IMR-90 (cell line): ENCODE measurements around the gene IL21R. TPM values are rescaled to one million over a fixed set of nuclear protein-coding genes. Genes with fewer than 3 reads are reported as not detected.
A peak's percentile ranks its signal among the peaks of the same experiment; 100 is the strongest.

Source experiments
- ATAC-seq: fragments of 200-7000 bp; cut with Tn5 transposase; 2 replicates; pipeline ENCODE4 v1.9.1; 2020; ENCODE audit warnings: low read depth, mild to moderate bottlenecking, moderate library complexity
- BruUV-seq: library from RNA; stranded (reverse); fragments of 400-500 nt; replicated peaks from 2 replicates; lab custom pipeline; 2021; lab: Mats Ljungman, UMichigan
- CTCF ChIA-PET: fragments of 300-600 bp; formaldehyde crosslinking; extraction: SDS; loops from one replicate; lab custom pipeline; 2021; ENCODE audit warnings: antibody characterized with exemption; lab: Yijun Ruan, JAX
- POLR2A ChIA-PET: fragments of 300-600 bp; sonication (Branson Sonifier 250); formaldehyde crosslinking; loops from one replicate; lab custom pipeline; 2022; ENCODE audit warnings: antibody characterized with exemption; ENCODE audit not compliant: unreplicated experiment; lab: Charles Lee
- DNase-seq: peaks from one replicate; pipeline ENCODE4 v3.0.0; 2013
- H2AFZ ChIP-seq: replicated peaks from 2 replicates; pipeline ENCODE3; 2013; ENCODE audit warnings: low read length, mild to moderate bottlenecking; ENCODE audit not compliant: poor library complexity
- H2AK5ac ChIP-seq: 2 replicates; pipeline ENCODE4 v1.6.1; 2013; ENCODE audit warnings: low read depth, low read length, inconsistent platforms
- H2AK9ac ChIP-seq: replicated peaks from 2 replicates; pipeline ENCODE3; 2013; ENCODE audit warnings: mild to moderate bottlenecking, low read depth, low read length, moderate library complexity; ENCODE audit not compliant: poor library complexity
- H2BK120ac ChIP-seq: 2 replicates; pipeline ENCODE4 v1.6.1; 2013; ENCODE audit warnings: low read depth, low read length, inconsistent platforms
- H2BK15ac ChIP-seq: 3 replicates; pipeline ENCODE4 v1.6.1; 2013; ENCODE audit warnings: low read depth, low read length, inconsistent platforms
- H2BK20ac ChIP-seq: 2 replicates; pipeline ENCODE4 v1.6.1; 2013; ENCODE audit warnings: low read depth, mild to moderate bottlenecking, inconsistent platforms, low read length, moderate library complexity
- H2BK5ac ChIP-seq: 2 replicates; pipeline ENCODE4 v1.6.1; 2013; ENCODE audit warnings: mild to moderate bottlenecking, low read depth, low read length, inconsistent platforms; ENCODE audit not compliant: poor library complexity, severe bottlenecking
- H3K14ac ChIP-seq: replicated peaks from 2 replicates; pipeline ENCODE4 v1.6.1; 2013; ENCODE audit warnings: low read depth, low read length, inconsistent platforms
- H3K18ac ChIP-seq: 2 replicates; pipeline ENCODE4 v1.6.1; 2013; ENCODE audit warnings: low read depth, low read length, control low read depth
- H3K23ac ChIP-seq: 2 replicates; pipeline ENCODE4 v1.6.1; 2013; ENCODE audit warnings: low read depth, low read length, inconsistent platforms
- H3K27ac ChIP-seq: 2 replicates; pipeline ENCODE4 v1.5.1; 2013; ENCODE audit warnings: mild to moderate bottlenecking, control low read depth, low read length; ENCODE audit not compliant: insufficient read depth
- H3K27me3 ChIP-seq: 2 replicates; pipeline ENCODE4 v1.6.1; 2013; ENCODE audit warnings: low read length; ENCODE audit not compliant: control insufficient read depth, insufficient read depth
- H3K36me3 ChIP-seq: 2 replicates; pipeline ENCODE4 v1.6.1; 2013; ENCODE audit warnings: low read length, mixed read lengths; ENCODE audit not compliant: control insufficient read depth, insufficient read depth
- H3K4ac ChIP-seq: 2 replicates; pipeline ENCODE4 v1.6.1; 2013; ENCODE audit warnings: low read depth, low read length, inconsistent platforms
- H3K4me1 ChIP-seq: 2 replicates; pipeline ENCODE4 v1.6.1; 2013; ENCODE audit warnings: low read length, mixed read lengths; ENCODE audit not compliant: control insufficient read depth, insufficient read depth
- H3K4me2 ChIP-seq: 2 replicates; pipeline ENCODE4 v1.6.1; 2013; ENCODE audit warnings: low read depth, mild to moderate bottlenecking, control low read depth, low read length, moderate library complexity
- H3K4me3 ChIP-seq: 2 replicates; pipeline ENCODE4 v1.5.1; 2013; ENCODE audit warnings: low read depth, mild to moderate bottlenecking, control low read depth, low read length, moderate library complexity; ENCODE audit not compliant: insufficient read depth
- H3K56ac ChIP-seq: 2 replicates; pipeline ENCODE4 v1.6.1; 2013; ENCODE audit warnings: low read length, inconsistent platforms; ENCODE audit not compliant: insufficient read depth; ENCODE audit errors: extremely low read depth
- H3K79me1 ChIP-seq, 2 experiments: 2 replicates each; pipeline ENCODE4 v1.6.1; 2013; ENCODE audit warnings: low read length in 2 of 2, inconsistent platforms in 1 of 2, low read depth in 1 of 2
- H3K9ac ChIP-seq: 2 replicates; pipeline ENCODE4 v1.6.1; 2013; ENCODE audit warnings: low read depth, low read length, control low read depth
- H3K9me1 ChIP-seq: 2 replicates; pipeline ENCODE4 v1.6.1; 2013; ENCODE audit warnings: low read length, inconsistent platforms; ENCODE audit not compliant: insufficient read depth
- H3K9me3 ChIP-seq: 2 replicates; pipeline ENCODE4 v1.6.1; 2013; ENCODE audit warnings: low read length; ENCODE audit not compliant: control insufficient read depth, insufficient read depth
- H4K20me1 ChIP-seq: 2 replicates; pipeline ENCODE4 v1.6.1; 2013; ENCODE audit warnings: low read length, inconsistent platforms; ENCODE audit not compliant: insufficient read depth
- H4K5ac ChIP-seq: 2 replicates; pipeline ENCODE4 v1.6.1; 2013; ENCODE audit warnings: mild to moderate bottlenecking, low read depth, low read length, control low read depth
- H4K8ac ChIP-seq, 2 experiments: 2 replicates each; pipeline ENCODE4 v1.6.1; 2013; ENCODE audit warnings: low read depth in 2 of 2, low read length in 2 of 2, control low read depth in 1 of 2, inconsistent platforms in 1 of 2
- H4K91ac ChIP-seq: 2 replicates; pipeline ENCODE4 v1.6.1; 2013; ENCODE audit warnings: low read depth, low read length, inconsistent platforms; ENCODE audit not compliant: insufficient read depth
- BHLHE40 ChIP-seq: fragments of 150-350 bp; IDR thresholded peaks from 2 replicates; pipeline ENCODE4 v1.6.1; 2016; ENCODE audit warnings: mild to moderate bottlenecking, low read depth, low read length
- CEBPB ChIP-seq: IDR thresholded peaks from 2 replicates; pipeline ENCODE4 v1.6.1; 2012; ENCODE audit warnings: low read depth, low read length, improper control_type of control experiment
- CHD1 ChIP-seq: IDR thresholded peaks from 2 replicates; pipeline ENCODE4 v1.6.1; 2012; ENCODE audit warnings: low read depth, low read length, improper control_type of control experiment
- CTCF ChIP-seq: conservative IDR thresholded peaks from 2 replicates; pipeline ENCODE4 v1.5.1; 2012; ENCODE audit warnings: mild to moderate bottlenecking, low read depth, low read length, improper control_type of control experiment
- FOS ChIP-seq: fragments of 150-350 bp; IDR thresholded peaks from 2 replicates; pipeline ENCODE4 v1.6.1; 2016; ENCODE audit warnings: low read depth, low read length
- MAFK ChIP-seq: IDR thresholded peaks from 2 replicates; pipeline ENCODE4 v1.6.1; 2012; ENCODE audit warnings: low read depth, low read length, improper control_type of control experiment
- MAZ ChIP-seq: IDR thresholded peaks from 2 replicates; pipeline ENCODE4 v1.6.1; 2012; ENCODE audit warnings: low read depth, mild to moderate bottlenecking, low read length, improper control_type of control experiment, moderate library complexity, borderline replicate concordance
- MXI1 ChIP-seq: IDR thresholded peaks from 2 replicates; pipeline ENCODE4 v1.6.1; 2012; ENCODE audit warnings: low read depth, mild to moderate bottlenecking, low read length, moderate library complexity, borderline replicate concordance
- NFE2L2 ChIP-seq: fragments of 150-350 bp; IDR thresholded peaks from 2 replicates; pipeline ENCODE4 v1.6.1; 2016; ENCODE audit warnings: low read depth, mild to moderate bottlenecking, low read length
- POLR2A ChIP-seq: IDR thresholded peaks from 2 replicates; pipeline ENCODE4 v1.6.1; 2012; ENCODE audit warnings: mild to moderate bottlenecking, low read depth, low read length
- RAD21 ChIP-seq: IDR thresholded peaks from 2 replicates; pipeline ENCODE4 v1.6.1; 2012; ENCODE audit warnings: low read length, improper control_type of control experiment
- RCOR1 ChIP-seq: IDR thresholded peaks from 2 replicates; pipeline ENCODE4 v1.6.1; 2012; ENCODE audit warnings: mild to moderate bottlenecking, low read length, improper control_type of control experiment; ENCODE audit not compliant: insufficient replicate concordance
- SMC3 ChIP-seq: fragments of 150-350 bp; IDR thresholded peaks from 2 replicates; pipeline ENCODE4 v1.6.1; 2016; ENCODE audit warnings: low read depth, mild to moderate bottlenecking, antibody characterized with exemption, low read length, moderate library complexity
- USF2 ChIP-seq: fragments of 150-350 bp; IDR thresholded peaks from 2 replicates; pipeline ENCODE4 v1.6.1; 2017; ENCODE audit warnings: mild to moderate bottlenecking, antibody characterized with exemption, low read length, low read depth
- WGBS, 2 experiments: methylation state at CpG; one replicate each; pipeline versions ENCODE4 v1.1.5 to v1.1.7; 2013; ENCODE audit warnings: missing lambda C conversion rate in 2 of 2; ENCODE audit not compliant: insufficient read length in 1 of 2; ENCODE audit errors: extremely low coverage in 2 of 2; 5-methylcytosine and 5-hydroxymethylcytosine counted together
- dilution Hi-C: fragments of 300-500 bp; cut with HindIII; formaldehyde crosslinking; loops from one replicate; pipeline ENCODE4 v1.14.3; 2018; ENCODE audit warnings: low sequenced_read_pairs; ENCODE audit not compliant: unreplicated experiment
- in situ Hi-C: fragments of 300-500 bp; cut with MboI; formaldehyde crosslinking; loops from 3 replicates; pipeline ENCODE4 v1.14.3; 2019; ENCODE audit warnings: low sequenced_read_pairs, inconsistent platforms, mixed read lengths
- intact Hi-C: fragments of 100-400 bp; cut with micrococcal nuclease; formaldehyde crosslinking; loops from 2 replicates; pipeline ENCODE4 v1.10.0; 2022
- polyA plus RNA-seq, 3 experiments: library from polyadenylated mRNA; depleted of rRNA; stranded (reverse); fragments of >200 nt; gene quantifications; 2 replicates each; pipeline ENCODE4 v1.2.3, GENCODE V29; 2012; ENCODE audit warnings: low replicate concordance in 1 of 3
- total RNA-seq: library from RNA; depleted of rRNA; stranded (reverse); fragments of >200 nt; gene quantifications from 2 replicates; pipeline ENCODE4 v1.2.3, GENCODE V29; 2012

The IL21R gene
- total and polyA plus RNA-seq, 2 of the 4 experiments (the other 2 are of a cell fraction): 0.72 to 0.97 TPM

- Histone ChIP-seq H3K36me3 (peaks cover 2% of the 10 kb centered on the region; the same call in 1 of the 2 replicates), H3K4me3 (no peak overlapping the region), H2AK9ac (no peak overlapping the region), H3K79me1 (no peaks in the 10 kb centered on the region; a peak in 1 of 4 replicates), H3K14ac (no peak overlapping the region), H3K9ac (no peak overlapping the region), H3K4me2 (no peak overlapping the region), H2BK15ac (no peak overlapping the region), H3K18ac (no peak overlapping the region), H2BK5ac (no peak overlapping the region), H3K9me1 (peaks cover 12% of the 10 kb centered on the region), H4K20me1 (no peaks in the 10 kb centered on the region), H3K56ac (no peak overlapping the region), H3K4me1 (no peaks in the 10 kb centered on the region), H3K27ac (no peak overlapping the region), H3K27me3 (no peaks in the 10 kb centered on the region), H2BK20ac (no peak overlapping the region), H2AK5ac (no peak overlapping the region), H3K4ac (no peak overlapping the region), H4K5ac (no peak overlapping the region), H3K9me3 (peaks cover 11% of the 10 kb centered on the region), H2AFZ (no peak overlapping the region), H4K8ac (no peak overlapping the region), H4K91ac (no peak overlapping the region), H2BK120ac (no peak overlapping the region), H3K23ac (no peak overlapping the region)
- ATAC-seq (peak; percentile 71), DNase-seq (peak; percentile 65)
- dilution Hi-C loops (no loop called here), intact Hi-C loops (no loop called here), in situ Hi-C loops (no loop called here)
- CTCF ChIA-PET: no interaction called here
- TF ChIP-seq SMC3 (no peak), POLR2A (no peak), CHD1 (no peak), CTCF (no peak), MAZ (no peak), RCOR1 (no peak), CEBPB (no peak), MXI1 (no peak), FOS (no peak), BHLHE40 (no peak), MAFK (no peak), NFE2L2 (no peak), USF2 (no peak), RAD21 (no peak)
- BruUV-seq: no TSS peak
- WGBS, 2 experiments: no CpG with 5 or more reads among the region's 2 CpGs
- POLR2A ChIA-PET: no interaction called here
Measured at GRCh38 chr16:27444015-27444414, 42.0 kb downstream of the IL21R start.
